NCI-H1930 (cell line): ENCODE data around the gene AUNIP.

Experiments used
- DNase-seq, 2 experiments: peaks; one replicate each; lab custom pipeline; 2025; lab: John Stamatoyannopoulos, UW

Gene AUNIP

GRCh38 chr1:25794325-25794724, 64.9 kb downstream of the AUNIP start:
- DNase-seq, result no peak

- DNase-seq, result no peak
These were observed 65.6 kb downstream of the AUNIP start for GRCh38 chr1:25793585-25794170.

GRCh38 chr1:25792115-25792514, 67.1 kb downstream of the AUNIP start:
- no peak for DNase-seq

GRCh38 chr1:25790472-25790871, 68.8 kb downstream of the AUNIP start:
- DNase-seq, result no peak

GRCh38 chr1:25787760-25788166, 71.5 kb downstream of the AUNIP start:
- no peak for DNase-seq

- no peak for DNase-seq
These were observed 72.1 kb downstream of the AUNIP start for GRCh38 chr1:25786887-25787759.

- DNase-seq, result no peak
These were observed 73.8 kb downstream of the AUNIP start for GRCh38 chr1:25785333-25786067.

- DNase-seq, result no peak
These were observed 74.6 kb downstream of the AUNIP start for GRCh38 chr1:25784575-25785051.
